NB4 (cell line): ENCODE data around the gene NMUR1.

Source experiments
- POLR2A ChIP-seq: IDR thresholded peaks from 2 replicates; pipeline ENCODE4 v1.6.1; 2011; ENCODE audit warnings: mild to moderate bottlenecking; ENCODE audit not compliant: insufficient read length; ENCODE audit errors: extremely low read depth
- TF ChIP-seq, protein P1 (sequence below): IDR thresholded peaks from one replicate; pipeline ENCODE4 v1.5.1; 2012; ENCODE audit warnings: low read depth, low read length

DNA sequence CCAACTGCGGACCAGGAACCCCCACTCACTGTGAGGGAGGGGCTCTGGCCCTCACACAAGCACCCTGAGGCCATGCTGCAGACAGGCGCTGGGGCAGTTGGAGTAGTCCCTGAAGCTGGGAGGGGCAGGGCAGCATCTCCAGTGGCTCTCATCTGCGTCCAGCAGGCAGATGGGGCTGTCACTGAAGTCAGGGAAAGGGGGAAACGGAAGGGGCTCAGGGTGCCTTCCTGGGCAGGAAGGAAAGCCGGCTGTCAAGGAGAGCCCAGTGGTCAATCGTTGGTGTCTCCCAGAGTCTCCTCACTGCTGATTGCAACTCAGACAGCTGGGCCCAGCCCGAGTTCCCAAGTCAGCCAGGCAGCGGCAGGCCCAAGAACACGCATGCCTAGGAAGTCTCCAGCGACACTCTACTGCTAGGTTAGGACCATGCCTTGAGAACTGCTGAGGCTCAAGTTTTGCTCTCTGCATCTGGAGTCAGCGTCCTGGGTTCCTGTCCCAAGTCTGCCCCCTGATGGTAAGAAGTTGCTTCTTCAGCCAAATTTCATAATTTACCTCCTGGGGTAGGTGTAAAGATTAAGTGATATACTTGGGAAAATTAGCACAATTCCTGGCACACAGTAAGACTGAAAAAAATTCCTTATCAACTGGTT is 27.4 kb upstream of the NMUR1 start:
- no peak for TF ChIP-seq POLR2A
- TF ChIP-seq, protein P1, sequence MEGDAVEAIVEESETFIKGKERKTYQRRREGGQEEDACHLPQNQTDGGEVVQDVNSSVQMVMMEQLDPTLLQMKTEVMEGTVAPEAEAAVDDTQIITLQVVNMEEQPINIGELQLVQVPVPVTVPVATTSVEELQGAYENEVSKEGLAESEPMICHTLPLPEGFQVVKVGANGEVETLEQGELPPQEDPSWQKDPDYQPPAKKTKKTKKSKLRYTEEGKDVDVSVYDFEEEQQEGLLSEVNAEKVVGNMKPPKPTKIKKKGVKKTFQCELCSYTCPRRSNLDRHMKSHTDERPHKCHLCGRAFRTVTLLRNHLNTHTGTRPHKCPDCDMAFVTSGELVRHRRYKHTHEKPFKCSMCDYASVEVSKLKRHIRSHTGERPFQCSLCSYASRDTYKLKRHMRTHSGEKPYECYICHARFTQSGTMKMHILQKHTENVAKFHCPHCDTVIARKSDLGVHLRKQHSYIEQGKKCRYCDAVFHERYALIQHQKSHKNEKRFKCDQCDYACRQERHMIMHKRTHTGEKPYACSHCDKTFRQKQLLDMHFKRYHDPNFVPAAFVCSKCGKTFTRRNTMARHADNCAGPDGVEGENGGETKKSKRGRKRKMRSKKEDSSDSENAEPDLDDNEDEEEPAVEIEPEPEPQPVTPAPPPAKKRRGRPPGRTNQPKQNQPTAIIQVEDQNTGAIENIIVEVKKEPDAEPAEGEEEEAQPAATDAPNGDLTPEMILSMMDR = peak; percentile 78
